ENCODE data around the gene RCAN1.

DNA sequence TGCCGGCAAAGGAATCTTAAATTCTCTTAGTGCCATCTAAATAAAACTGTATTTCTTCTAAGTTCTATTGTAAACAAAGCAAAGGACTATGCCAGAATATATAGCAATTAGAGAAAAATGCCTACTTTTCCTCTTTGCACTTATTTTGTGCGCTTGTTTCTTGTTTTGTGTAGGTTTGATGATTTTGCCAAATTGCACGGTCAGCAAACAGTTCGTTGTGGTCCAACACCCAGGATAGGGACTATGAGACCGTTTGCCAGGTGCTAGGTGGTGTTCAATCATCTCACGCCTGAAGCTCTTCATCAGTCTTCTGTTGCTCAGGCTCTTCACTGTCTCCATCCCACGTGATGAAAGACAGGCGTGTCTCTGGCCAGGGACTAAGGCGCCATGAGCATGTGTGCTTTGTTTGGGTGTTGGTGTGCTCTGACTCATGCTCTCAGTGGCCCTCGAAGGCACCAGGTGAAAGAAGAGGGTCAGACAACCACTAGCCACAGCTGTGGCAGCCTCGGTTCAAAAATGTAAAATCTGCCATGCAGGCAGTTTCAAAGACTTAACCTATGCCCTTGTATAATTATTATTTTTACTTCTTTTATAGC is 66.0 kb downstream of the RCAN1 start:
- TF ChIP-seq SMAD3 (CRISPR knock-in tag; conservative IDR thresholded peaks at IDR 0.05): no peak
- no peak for TF ChIP-seq KDM5B (IDR thresholded peaks at IDR 0.05; ENCODE audit: insufficient replicate concordance, low read depth, low read length)
- TF ChIP-seq EP300 (IDR thresholded peaks at IDR 0.05; ENCODE audit: low read length): no peak
- TF ChIP-seq SMC3 (conservative IDR thresholded peaks at IDR 0.05; ENCODE audit: insufficient read depth, low read depth, low read length): no peak
- TF ChIP-seq NFRKB (IDR thresholded peaks at IDR 0.05; ENCODE audit: low read depth): no peak
- no peak for TF ChIP-seq POLR2A (conservative IDR thresholded peaks at IDR 0.05)
- TF ChIP-seq, protein P1, sequence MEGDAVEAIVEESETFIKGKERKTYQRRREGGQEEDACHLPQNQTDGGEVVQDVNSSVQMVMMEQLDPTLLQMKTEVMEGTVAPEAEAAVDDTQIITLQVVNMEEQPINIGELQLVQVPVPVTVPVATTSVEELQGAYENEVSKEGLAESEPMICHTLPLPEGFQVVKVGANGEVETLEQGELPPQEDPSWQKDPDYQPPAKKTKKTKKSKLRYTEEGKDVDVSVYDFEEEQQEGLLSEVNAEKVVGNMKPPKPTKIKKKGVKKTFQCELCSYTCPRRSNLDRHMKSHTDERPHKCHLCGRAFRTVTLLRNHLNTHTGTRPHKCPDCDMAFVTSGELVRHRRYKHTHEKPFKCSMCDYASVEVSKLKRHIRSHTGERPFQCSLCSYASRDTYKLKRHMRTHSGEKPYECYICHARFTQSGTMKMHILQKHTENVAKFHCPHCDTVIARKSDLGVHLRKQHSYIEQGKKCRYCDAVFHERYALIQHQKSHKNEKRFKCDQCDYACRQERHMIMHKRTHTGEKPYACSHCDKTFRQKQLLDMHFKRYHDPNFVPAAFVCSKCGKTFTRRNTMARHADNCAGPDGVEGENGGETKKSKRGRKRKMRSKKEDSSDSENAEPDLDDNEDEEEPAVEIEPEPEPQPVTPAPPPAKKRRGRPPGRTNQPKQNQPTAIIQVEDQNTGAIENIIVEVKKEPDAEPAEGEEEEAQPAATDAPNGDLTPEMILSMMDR (IDR thresholded peaks at IDR 0.05 in 2 of 3, conservative IDR thresholded peaks at IDR 0.05 in 1 of 3; ENCODE audit: insufficient read depth in 2 of 3, low read depth in 1 of 3, low read length in 3 of 3): no peak
- TF ChIP-seq FUS (optimal IDR thresholded peaks at IDR 0.05; ENCODE audit: low read depth, low read length): no peak
